ENCODE data around the gene GNLY.

GNLY gene

GRCh38 chr2:85718009-85718391, 23.8 kb downstream of the GNLY start:
- no peak overlapping the region for H3K4me3 ChIP-seq (ENCODE audit: control insufficient read depth, low read depth, low read length)
- no peak for DNase-seq (ENCODE audit: low read depth)
- TF ChIP-seq CTCF (IDR thresholded peaks at IDR 0.05; ENCODE audit: control insufficient read depth, insufficient read depth, low read depth, low read length, missing control alignments) = no peak

GRCh38 chr2:85718885-85719492, 24.8 kb downstream of the GNLY start:
- no peak for DNase-seq (ENCODE audit: low read depth)
- no peak overlapping the region for H3K4me3 ChIP-seq (ENCODE audit: control insufficient read depth, low read depth, low read length)
- TF ChIP-seq CTCF (IDR thresholded peaks at IDR 0.05; ENCODE audit: control insufficient read depth, insufficient read depth, low read depth, low read length, missing control alignments) = no peak

- TF ChIP-seq CTCF (IDR thresholded peaks at IDR 0.05; ENCODE audit: control insufficient read depth, insufficient read depth, low read depth, low read length, missing control alignments) = no peak
- H3K4me3 ChIP-seq (ENCODE audit: control insufficient read depth, low read depth, low read length) = no peak overlapping the region
- DNase-seq (ENCODE audit: low read depth) = no peak
Measured at GRCh38 chr2:85719609-85720240, 25.6 kb downstream of the GNLY start.

GRCh38 chr2:85720533-85720932, 26.4 kb downstream of the GNLY start:
- no peak for TF ChIP-seq CTCF (IDR thresholded peaks at IDR 0.05; ENCODE audit: control insufficient read depth, insufficient read depth, low read depth, low read length, missing control alignments)
- no peak overlapping the region for H3K4me3 ChIP-seq (ENCODE audit: control insufficient read depth, low read depth, low read length)
- no peak for DNase-seq (ENCODE audit: low read depth)

- DNase-seq (ENCODE audit: low read depth) = no peak
- no peak for TF ChIP-seq CTCF (IDR thresholded peaks at IDR 0.05; ENCODE audit: control insufficient read depth, insufficient read depth, low read depth, low read length, missing control alignments)
- no peak overlapping the region for H3K4me3 ChIP-seq (ENCODE audit: control insufficient read depth, low read depth, low read length)
Measured at GRCh38 chr2:85721641-85722040, 27.5 kb downstream of the GNLY start.

- no peak for TF ChIP-seq CTCF (IDR thresholded peaks at IDR 0.05; ENCODE audit: control insufficient read depth, insufficient read depth, low read depth, low read length, missing control alignments)
- no peak for DNase-seq (ENCODE audit: low read depth)
- H3K4me3 ChIP-seq (ENCODE audit: control insufficient read depth, low read depth, low read length) = no peak overlapping the region
Measured at GRCh38 chr2:85722519-85722918, 28.4 kb downstream of the GNLY start.

All from AG09309 (cell line).